ENCODE measurements around the gene SPATA1. TPM values are rescaled to one million over a fixed set of nuclear protein-coding genes. Genes with fewer than 3 reads are reported as not detected.

The SPATA1 gene
- total and polyA plus RNA-seq, 2 donors (not counting 1 experiment from before 2014, with no cell fraction given) = 0.96 to 1.7 TPM

GRCh38 chr1:84605157-84605556 is 99.0 kb downstream of the SPATA1 start:
- no peak for DNase-seq (ENCODE audit: low read depth in 2 of 2)
- H2AFZ ChIP-seq (ENCODE audit: low read length) = no peak overlapping the region
- H3K4me1 ChIP-seq (ENCODE audit: control insufficient read depth, extremely low read depth, insufficient read depth, low read length) = peaks cover 5% of the 10 kb centered on the region
- no peaks in the 10 kb centered on the region for H3K27me3 ChIP-seq (ENCODE audit: control insufficient read depth, insufficient read depth, low read length)
- H3K4me2 ChIP-seq (ENCODE audit: extremely low read depth, insufficient read depth, low read length) = no peak overlapping the region
- no peaks in the 10 kb centered on the region for H3K36me3 ChIP-seq (ENCODE audit: control insufficient read depth, insufficient read depth, low read length)
- no peak overlapping the region for H3K4me3 ChIP-seq (replicated peaks in 1 of 4; ENCODE audit: control extremely low read depth in 1 of 4, insufficient read depth in 1 of 4, low read depth in 3 of 4, low read length in 4 of 4)
- no peaks in the 10 kb centered on the region for H3K79me2 ChIP-seq (ENCODE audit: control insufficient read depth, insufficient read depth, low read length)
- H4K20me1 ChIP-seq (ENCODE audit: control insufficient read depth, extremely low read depth, insufficient read depth, low read length) = no peaks in the 10 kb centered on the region
- H3K27ac ChIP-seq (ENCODE audit: insufficient read depth, low read length) = no peak overlapping the region
- peaks cover 2% of the 10 kb centered on the region for H3K9me3 ChIP-seq (ENCODE audit: control insufficient read depth, insufficient read depth, low read depth, low read length)
- H3K9ac ChIP-seq (ENCODE audit: insufficient read depth, low read length) = no peak overlapping the region
- TF ChIP-seq CTCF (conservative IDR thresholded peaks at IDR 0.05 in 1 of 2, IDR thresholded peaks at IDR 0.05 in 1 of 2; ENCODE audit: low read depth in 1 of 2, low read length in 2 of 2) (no peak), EZH2 (IDR thresholded peaks at IDR 0.05; ENCODE audit: low read length, missing control alignments) (no peak)

- H2AFZ ChIP-seq (ENCODE audit: low read length) = no peak overlapping the region
- H3K9ac ChIP-seq (ENCODE audit: insufficient read depth, low read length) = no peak overlapping the region
- TF ChIP-seq EZH2 (IDR thresholded peaks at IDR 0.05; ENCODE audit: low read length, missing control alignments) (no peak), CTCF (conservative IDR thresholded peaks at IDR 0.05 in 1 of 2, IDR thresholded peaks at IDR 0.05 in 1 of 2; ENCODE audit: low read depth in 1 of 2, low read length in 2 of 2) (no peak)
- H3K79me2 ChIP-seq (ENCODE audit: control insufficient read depth, insufficient read depth, low read length) = no peaks in the 10 kb centered on the region
- H4K20me1 ChIP-seq (ENCODE audit: control insufficient read depth, extremely low read depth, insufficient read depth, low read length) = no peaks in the 10 kb centered on the region
- no peak overlapping the region for H3K4me3 ChIP-seq (replicated peaks in 1 of 4; ENCODE audit: control extremely low read depth in 1 of 4, insufficient read depth in 1 of 4, low read depth in 3 of 4, low read length in 4 of 4)
- H3K27me3 ChIP-seq (ENCODE audit: control insufficient read depth, insufficient read depth, low read length) = no peaks in the 10 kb centered on the region
- no peak overlapping the region for H3K4me2 ChIP-seq (ENCODE audit: extremely low read depth, insufficient read depth, low read length)
- no peak overlapping the region for H3K27ac ChIP-seq (ENCODE audit: insufficient read depth, low read length)
- DNase-seq (ENCODE audit: low read depth in 2 of 2) = no peak
- peaks cover 5% of the 10 kb centered on the region for H3K4me1 ChIP-seq (ENCODE audit: control insufficient read depth, extremely low read depth, insufficient read depth, low read length)
- H3K36me3 ChIP-seq (ENCODE audit: control insufficient read depth, insufficient read depth, low read length) = no peaks in the 10 kb centered on the region
- peaks cover 2% of the 10 kb centered on the region for H3K9me3 ChIP-seq (ENCODE audit: control insufficient read depth, insufficient read depth, low read depth, low read length)
These were observed 100.8 kb downstream of the SPATA1 start for GRCh38 chr1:84606977-84607376.

DNA sequence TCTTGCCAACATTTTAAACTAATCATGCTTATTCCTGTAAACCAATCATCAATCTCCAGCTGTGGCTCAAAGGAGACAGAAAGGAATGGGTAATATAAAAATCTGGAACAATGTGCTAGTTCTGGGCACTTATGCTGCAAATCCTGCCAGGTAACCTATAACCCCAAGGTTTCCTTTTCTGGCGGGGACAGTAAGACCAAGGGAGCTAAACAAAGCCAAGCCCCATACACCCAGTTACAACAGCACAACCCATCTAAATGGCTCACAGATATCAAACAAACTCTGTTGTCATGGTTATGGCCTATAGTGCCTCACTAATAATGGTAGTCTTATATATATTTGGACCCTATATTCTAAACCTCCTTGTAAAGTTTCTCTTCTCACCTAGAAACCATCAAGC is 104.9 kb downstream of the SPATA1 start:
- Histone ChIP-seq H4K20me1 (ENCODE audit: control insufficient read depth, extremely low read depth, insufficient read depth, low read length) (no peaks in the 10 kb centered on the region), H3K4me2 (ENCODE audit: extremely low read depth, insufficient read depth, low read length) (no peak overlapping the region), H3K9me3 (ENCODE audit: control insufficient read depth, insufficient read depth, low read depth, low read length) (no peaks in the 10 kb centered on the region), H3K4me3 (replicated peaks in 1 of 4; ENCODE audit: control extremely low read depth in 1 of 4, insufficient read depth in 1 of 4, low read depth in 3 of 4, low read length in 4 of 4) (no peak overlapping the region), H3K79me2 (ENCODE audit: control insufficient read depth, insufficient read depth, low read length) (no peaks in the 10 kb centered on the region), H3K36me3 (ENCODE audit: control insufficient read depth, insufficient read depth, low read length) (no peaks in the 10 kb centered on the region), H3K9ac (ENCODE audit: insufficient read depth, low read length) (no peak overlapping the region), H2AFZ (ENCODE audit: low read length) (no peak overlapping the region), H3K27ac (ENCODE audit: insufficient read depth, low read length) (no peak overlapping the region), H3K27me3 (ENCODE audit: control insufficient read depth, insufficient read depth, low read length) (no peaks in the 10 kb centered on the region), H3K4me1 (ENCODE audit: control insufficient read depth, extremely low read depth, insufficient read depth, low read length) (no peaks in the 10 kb centered on the region)
- peak in 1 of 2 donors; percentile 32 for DNase-seq (ENCODE audit: low read depth in 2 of 2)
- TF ChIP-seq EZH2 (IDR thresholded peaks at IDR 0.05; ENCODE audit: low read length, missing control alignments) (no peak), CTCF (conservative IDR thresholded peaks at IDR 0.05 in 1 of 2, IDR thresholded peaks at IDR 0.05 in 1 of 2; ENCODE audit: low read depth in 1 of 2, low read length in 2 of 2) (no peak)

Measured in fibroblast of lung (primary cell).